ENCODE measurements around the gene KATNBL1. TPM values are rescaled to one million over a fixed set of nuclear protein-coding genes. Genes with fewer than 3 reads are reported as not detected.

Gene KATNBL1
- total and polyA plus RNA-seq, 2 donors (not counting 3 experiments of a cell fraction or from before 2014, with no cell fraction given) = 14.1 to 56.8 TPM

DNA sequence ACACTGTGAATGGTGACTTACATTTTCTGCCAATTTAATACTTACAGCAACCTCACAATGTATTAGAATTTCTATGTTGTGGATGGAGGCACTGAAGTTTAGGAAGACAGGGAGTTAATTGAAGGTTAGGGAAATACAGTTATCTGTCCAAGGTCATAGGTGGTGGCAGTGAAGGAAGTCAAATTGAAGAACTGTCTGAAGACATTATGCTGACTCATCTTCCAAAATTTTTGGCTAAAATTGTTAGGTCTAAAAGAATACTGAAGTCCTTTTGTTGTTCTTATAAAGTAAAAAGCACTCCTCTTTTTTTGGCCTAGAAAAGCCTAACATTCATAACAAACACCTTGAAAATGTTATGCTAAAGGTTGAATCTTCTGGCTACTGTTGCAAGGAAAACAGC lies 42.6 kb upstream of the KATNBL1 start:
- Histone ChIP-seq H4K20me1 (replicated peaks; ENCODE audit: control insufficient read depth, extremely low read depth, insufficient read depth, low read length) (no peaks in the 10 kb centered on the region), H3K4me1 (ENCODE audit: control insufficient read depth, extremely low read depth, insufficient read depth, low read length) (no peaks in the 10 kb centered on the region), H3K9me1 (replicated peaks; ENCODE audit: control insufficient read depth, extremely low read depth, insufficient read depth, low read length) (no peaks in the 10 kb centered on the region), H3K9me3 (replicated peaks; ENCODE audit: control insufficient read depth, insufficient read depth, low read length) (no peaks in the 10 kb centered on the region), H3K27me3 (ENCODE audit: control insufficient read depth in 2 of 2, insufficient read depth in 2 of 2, low read length in 2 of 2) (no peaks in the 10 kb centered on the region), H3K27ac (ENCODE audit: insufficient read depth, low read depth, low read length) (no peak overlapping the region), H3K4me2 (ENCODE audit: insufficient read depth, low read length) (no peak overlapping the region), H2AFZ (ENCODE audit: low read depth, low read length) (no peak overlapping the region), H3K36me3 (ENCODE audit: control insufficient read depth in 2 of 2, extremely low read depth in 1 of 2, insufficient read depth in 2 of 2, low read length in 2 of 2) (peaks cover 7 to 9% of the 10 kb centered on the region in 2 experiments), H3K4me3 (replicated peaks in 1 of 3; ENCODE audit: insufficient read depth in 1 of 3, low read depth in 1 of 3, low read length in 3 of 3) (no peak overlapping the region), H3K9ac (replicated peaks; ENCODE audit: extremely low read depth, insufficient read depth, low read length) (no peak overlapping the region), H3K79me2 (ENCODE audit: control insufficient read depth, insufficient read depth, low read length) (no peaks in the 10 kb centered on the region)
- ChIA-PET POLR2A (no interaction called here), CTCF (interaction anchor here (1.4 kb wide), 1 partner anchor 11 kb away, joined by 3 read pairs; no protein-coding TSS in a partner anchor)
- FAIRE-seq (no peak), DNase-seq (ENCODE audit: low read depth, low spot score) (no peak)
- TF ChIP-seq GATA2 (IDR thresholded peaks at IDR 0.05; ENCODE audit: insufficient read depth, insufficient read length, low read depth, low read length) = no peak
- TF ChIP-seq, protein P1, sequence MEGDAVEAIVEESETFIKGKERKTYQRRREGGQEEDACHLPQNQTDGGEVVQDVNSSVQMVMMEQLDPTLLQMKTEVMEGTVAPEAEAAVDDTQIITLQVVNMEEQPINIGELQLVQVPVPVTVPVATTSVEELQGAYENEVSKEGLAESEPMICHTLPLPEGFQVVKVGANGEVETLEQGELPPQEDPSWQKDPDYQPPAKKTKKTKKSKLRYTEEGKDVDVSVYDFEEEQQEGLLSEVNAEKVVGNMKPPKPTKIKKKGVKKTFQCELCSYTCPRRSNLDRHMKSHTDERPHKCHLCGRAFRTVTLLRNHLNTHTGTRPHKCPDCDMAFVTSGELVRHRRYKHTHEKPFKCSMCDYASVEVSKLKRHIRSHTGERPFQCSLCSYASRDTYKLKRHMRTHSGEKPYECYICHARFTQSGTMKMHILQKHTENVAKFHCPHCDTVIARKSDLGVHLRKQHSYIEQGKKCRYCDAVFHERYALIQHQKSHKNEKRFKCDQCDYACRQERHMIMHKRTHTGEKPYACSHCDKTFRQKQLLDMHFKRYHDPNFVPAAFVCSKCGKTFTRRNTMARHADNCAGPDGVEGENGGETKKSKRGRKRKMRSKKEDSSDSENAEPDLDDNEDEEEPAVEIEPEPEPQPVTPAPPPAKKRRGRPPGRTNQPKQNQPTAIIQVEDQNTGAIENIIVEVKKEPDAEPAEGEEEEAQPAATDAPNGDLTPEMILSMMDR (IDR thresholded peaks at IDR 0.05; ENCODE audit: extremely low read depth in 1 of 2, insufficient read depth in 1 of 2, low read depth in 1 of 2, low read length in 2 of 2) = no peak
- no peak for TF ChIP-seq POLR2A (IDR thresholded peaks at IDR 0.05; ENCODE audit: low read depth, low read length)
- no peak for TF ChIP-seq JUN (IDR thresholded peaks at IDR 0.05; ENCODE audit: borderline replicate concordance, insufficient read depth, insufficient read length, low read depth)
- no peak for TF ChIP-seq FOS (IDR thresholded peaks at IDR 0.05; ENCODE audit: borderline replicate concordance, insufficient read depth, low read length)
- TF ChIP-seq, protein P2, sequence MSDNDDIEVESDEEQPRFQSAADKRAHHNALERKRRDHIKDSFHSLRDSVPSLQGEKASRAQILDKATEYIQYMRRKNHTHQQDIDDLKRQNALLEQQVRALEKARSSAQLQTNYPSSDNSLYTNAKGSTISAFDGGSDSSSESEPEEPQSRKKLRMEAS (IDR thresholded peaks at IDR 0.05; ENCODE audit: insufficient read depth, insufficient read length) = no peak
- no peak for TF ChIP-seq POLR2AphosphoS5 (IDR thresholded peaks at IDR 0.05; ENCODE audit: insufficient read depth, low read depth, low read length)
- no peak for TF ChIP-seq EZH2 (IDR thresholded peaks at IDR 0.05; ENCODE audit: borderline replicate concordance, low read depth, low read length, severe bottlenecking)
- TF ChIP-seq MYC (IDR thresholded peaks at IDR 0.05; ENCODE audit: low read depth, low read length) = no peak
- dilution Hi-C loops (cut with MboI; ENCODE audit: extremely low pct_ligation_motif_present, low sequenced_read_pairs) = no loop called here
- intact Hi-C loops (cut with micrococcal nuclease) = no loop called here
- no TSS peak for BruUV-seq (replicated peaks)

Data from endothelial cell of umbilical vein (primary cell).